HG03060 (cell line): ENCODE data around the gene NBPF20.
A peak's percentile ranks its signal among the peaks of the same experiment; 100 is the strongest.
"Not testable (repeated sequence)": the region's sequence is repeated elsewhere in the genome, so short reads cannot be mapped to it uniquely, and the experiment has no call there.

ENCODE experiments used
- ATAC-seq: cut with Tn5 transposase; IDR thresholded peaks from one replicate; pipeline ENCODE4 v1.9.1; 2021; ENCODE audit warnings: low read depth, moderate number of reproducible peaks; ENCODE audit not compliant: unreplicated experiment

NBPF20 gene

GRCh38 chr1:145425436-145426029, at the start of gene NBPF20:
NBPF20 (minus strand) TSS chr1:145425603; CDS start chr1:145405272, 20,331 bp downstream.
- ATAC-seq: no peak

- ATAC-seq: not testable (repeated sequence)
These were observed 49.5 kb upstream of the NBPF20 start for GRCh38 chr1:145474837-145475368.

- not testable (repeated sequence) for ATAC-seq
These were observed 47.3 kb upstream of the NBPF20 start for GRCh38 chr1:145472731-145473130.

GRCh38 chr1:145471365-145471764, 46.0 kb upstream of the NBPF20 start:
- not testable (repeated sequence) for ATAC-seq

GRCh38 chr1:145465405-145466144, 40.2 kb upstream of the NBPF20 start:
- ATAC-seq: peak; percentile 88

GRCh38 chr1:145464708-145465336, 39.4 kb upstream of the NBPF20 start:
- peak; percentile 4 for ATAC-seq

GRCh38 chr1:145464017-145464416, 38.6 kb upstream of the NBPF20 start:
- not testable (repeated sequence) for ATAC-seq

- not testable (repeated sequence) for ATAC-seq
These were observed 35.3 kb upstream of the NBPF20 start for GRCh38 chr1:145460684-145461083.

- not testable (repeated sequence) for ATAC-seq
These were observed 34.6 kb upstream of the NBPF20 start for GRCh38 chr1:145460048-145460447.

- not testable (repeated sequence) for ATAC-seq
These were observed 34.2 kb upstream of the NBPF20 start for GRCh38 chr1:145459591-145459990.

- not testable (repeated sequence) for ATAC-seq
These were observed 33.7 kb upstream of the NBPF20 start for GRCh38 chr1:145459063-145459462.

GRCh38 chr1:145454824-145455177, 29.4 kb upstream of the NBPF20 start:
- ATAC-seq: not testable (repeated sequence)

GRCh38 chr1:145453873-145454823, 28.7 kb upstream of the NBPF20 start:
- ATAC-seq: not testable (repeated sequence)

GRCh38 chr1:145452506-145452905, 27.1 kb upstream of the NBPF20 start:
- not testable (repeated sequence) for ATAC-seq

GRCh38 chr1:145451914-145452313, 26.5 kb upstream of the NBPF20 start:
- ATAC-seq: not testable (repeated sequence)

- not testable (repeated sequence) for ATAC-seq
These were observed 19.8 kb upstream of the NBPF20 start for GRCh38 chr1:145445219-145445618.

- ATAC-seq: not testable (repeated sequence)
These were observed 16.9 kb upstream of the NBPF20 start for GRCh38 chr1:145442340-145442739.

GRCh38 chr1:145431363-145432256, 6.2 kb upstream of the NBPF20 start:
- ATAC-seq: not testable (repeated sequence)

- ATAC-seq: not testable (repeated sequence)
These were observed 5.4 kb upstream of the NBPF20 start for GRCh38 chr1:145430830-145431229.
